ENCODE results near the gene HMGCR. TPM values are rescaled to one million over a fixed set of nuclear protein-coding genes. Genes with fewer than 3 reads are reported as not detected.
A peak's percentile ranks its signal among the peaks of the same experiment; 100 is the strongest.

Gene HMGCR
- total RNA-seq, 6 donors from 2014 or later: 29.3 to 93.7 (median 72.5) TPM

- peaks cover 13 to 51% (median 33%) of the 10 kb centered on the region in 4 donors for H3K36me3 ChIP-seq
Observed at GRCh38 chr5:75362474-75362975, 25.5 kb downstream of the HMGCR start.

DNA sequence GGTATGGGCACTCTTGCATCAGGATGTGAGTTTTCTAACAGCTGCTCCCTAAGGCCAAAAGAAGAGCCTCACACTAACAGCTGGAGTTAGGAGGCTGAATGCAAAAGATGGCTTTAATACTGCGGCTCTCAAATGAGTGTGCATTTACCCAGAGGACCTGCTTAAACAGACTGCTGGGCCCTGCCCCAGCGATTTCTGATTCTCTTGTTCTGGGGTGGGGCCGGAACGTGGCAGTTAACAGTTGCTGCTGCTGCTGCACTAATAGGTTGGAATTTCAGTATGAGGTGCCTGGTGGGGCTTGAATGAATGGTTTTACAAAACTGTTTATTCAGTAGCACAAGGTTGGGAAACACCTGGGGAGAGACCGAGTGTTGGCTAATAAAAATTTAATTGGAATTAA, 26.1 kb downstream of the HMGCR start:
- Histone ChIP-seq H3K4me3 (no peak overlapping the region), H3K36me3 (peaks cover 13 to 45% (median 29%) of the 10 kb centered on the region in 4 donors), H3K27me3 (no peaks in the 10 kb centered on the region), H3K4me1 (peaks cover 0 to 11% (median 5%) of the 10 kb centered on the region in 4 donors), H3K9me3 (no peaks in the 10 kb centered on the region), H3K27ac (no peak overlapping the region)
- no peak for TF ChIP-seq POLR2A (IDR thresholded peaks at IDR 0.05)
- TF ChIP-seq CTCF (IDR thresholded peaks at IDR 0.05): no peak
- no peak for TF ChIP-seq POLR2AphosphoS5 (IDR thresholded peaks at IDR 0.05)
- TF ChIP-seq EP300 (IDR thresholded peaks at IDR 0.05): no peak
- ATAC-seq (ENCODE audit: low FRiP score in 2 of 2) (peak; percentile 12 to 34), DNase-seq (peak in 1 of 2 donors; percentile 52)
- 49 to 69% methylated on average over 5 of the region's 5 CpGs for WGBS, 2 donors

More at GRCh38 chr5:75362474-75362975, 25.5 kb downstream of the HMGCR start:
- no peak for TF ChIP-seq CTCF (IDR thresholded peaks at IDR 0.05)
- no peak for TF ChIP-seq POLR2AphosphoS5 (IDR thresholded peaks at IDR 0.05)
- no peak for TF ChIP-seq EP300 (IDR thresholded peaks at IDR 0.05)
- no peak for TF ChIP-seq POLR2A (IDR thresholded peaks at IDR 0.05)
- H3K27ac ChIP-seq: no peak overlapping the region
- ATAC-seq (ENCODE audit: low FRiP score in 2 of 2) (no peak), DNase-seq (no peak)
- H3K27me3 ChIP-seq: no peaks in the 10 kb centered on the region
- H3K4me3 ChIP-seq: no peak overlapping the region
- WGBS, 2 donors: 91 to 93% methylated on average over 4 of the region's 4 CpGs
- no peaks in the 10 kb centered on the region for H3K9me3 ChIP-seq
- H3K4me1 ChIP-seq: peaks cover 0 to 11% (median 5%) of the 10 kb centered on the region in 4 donors

- WGBS, 2 donors: 70% methylated on average over 8 of the region's 8 CpGs
- Histone ChIP-seq H3K27ac (peak overlapping the region in 1 of 4 donors; percentile 43), H3K4me1 (peaks cover 0 to 11% (median 5%) of the 10 kb centered on the region in 4 donors), H3K27me3 (no peaks in the 10 kb centered on the region), H3K9me3 (no peaks in the 10 kb centered on the region), H3K36me3 (peaks cover 9 to 37% (median 25%) of the 10 kb centered on the region in 4 donors), H3K4me3 (no peak overlapping the region)
- ATAC-seq (ENCODE audit: low FRiP score in 2 of 2) (peak; percentile 58 to 94), DNase-seq (peak in 1 of 2 donors; percentile 81)
- TF ChIP-seq EP300 (IDR thresholded peaks at IDR 0.05) (no peak), CTCF (IDR thresholded peaks at IDR 0.05) (no peak), POLR2AphosphoS5 (IDR thresholded peaks at IDR 0.05) (no peak), POLR2A (IDR thresholded peaks at IDR 0.05) (peak in 1 of 4 donors; percentile 5)
Observed at GRCh38 chr5:75363726-75364495, 26.9 kb downstream of the HMGCR start.

GRCh38 chr5:75364571-75365280, 27.7 kb downstream of the HMGCR start:
- 82 to 87% methylated on average over 7 of the region's 7 CpGs for WGBS, 2 donors
- Histone ChIP-seq H3K27me3 (no peaks in the 10 kb centered on the region), H3K4me1 (peaks cover 0 to 11% (median 5%) of the 10 kb centered on the region in 4 donors), H3K27ac (no peak overlapping the region), H3K4me3 (no peak overlapping the region), H3K9me3 (no peaks in the 10 kb centered on the region), H3K36me3 (peaks cover 2 to 29% (median 17%) of the 10 kb centered on the region in 4 donors)
- TF ChIP-seq POLR2AphosphoS5 (IDR thresholded peaks at IDR 0.05): no peak
- TF ChIP-seq POLR2A (IDR thresholded peaks at IDR 0.05): no peak
- TF ChIP-seq CTCF (IDR thresholded peaks at IDR 0.05): no peak
- no peak for TF ChIP-seq EP300 (IDR thresholded peaks at IDR 0.05)
- peak in 1 of 2 donors; percentile 31 for DNase-seq
- ATAC-seq (ENCODE audit: low FRiP score in 2 of 2): no peak
